ENCODE measurements around the gene FZD2. TPM values are rescaled to one million over a fixed set of nuclear protein-coding genes. Genes with fewer than 3 reads are reported as not detected.

The FZD2 gene
- total RNA-seq, 1 donor from 2014 or later, result 89.7 TPM

GRCh38 chr17:44557651-44558285 lies 484 bp downstream of the FZD2 start:
- peak overlapping the region; percentile 95 for H3K27ac Mint-ChIP-seq
- no peak for TF ChIP-seq CTCF (IDR thresholded peaks at IDR 0.05; ENCODE audit: unreplicated experiment)
- no peak for DNase-seq (ENCODE audit: low spot score, unreplicated experiment)
- no peaks in the 10 kb centered on the region for H3K27me3 Mint-ChIP-seq
- H3K36me3 Mint-ChIP-seq (ENCODE audit: insufficient read depth), result peaks cover 10% of the 10 kb centered on the region
- H3K9me3 Mint-ChIP-seq (ENCODE audit: low read depth), result no peaks in the 10 kb centered on the region
- H3K4me1 Mint-ChIP-seq (ENCODE audit: low read depth), result peaks cover 52% of the 10 kb centered on the region
- H3K4me3 Mint-ChIP-seq (ENCODE audit: low read depth), result peak overlapping the region; percentile 93

- Mint-ChIP-seq H3K36me3 (ENCODE audit: insufficient read depth) (peaks cover 10% of the 10 kb centered on the region), H3K4me1 (ENCODE audit: low read depth) (peaks cover 56% of the 10 kb centered on the region), H3K9me3 (ENCODE audit: low read depth) (no peaks in the 10 kb centered on the region), H3K27me3 (no peaks in the 10 kb centered on the region), H3K4me3 (ENCODE audit: low read depth) (peak overlapping the region; percentile 93), H3K27ac (peak overlapping the region; percentile 92)
- no peak for TF ChIP-seq CTCF (IDR thresholded peaks at IDR 0.05; ENCODE audit: unreplicated experiment)
- no peak for DNase-seq (ENCODE audit: low spot score, unreplicated experiment)
These were observed 1.0 kb downstream of the FZD2 start for GRCh38 chr17:44558334-44558709.

GRCh38 chr17:44558710-44559633 lies 1.7 kb downstream of the FZD2 start:
- no peaks in the 10 kb centered on the region for H3K27me3 Mint-ChIP-seq
- peaks cover 11% of the 10 kb centered on the region for H3K36me3 Mint-ChIP-seq (ENCODE audit: insufficient read depth)
- no peak for DNase-seq (ENCODE audit: low spot score, unreplicated experiment)
- H3K9me3 Mint-ChIP-seq (ENCODE audit: low read depth), result no peaks in the 10 kb centered on the region
- peaks cover 56% of the 10 kb centered on the region for H3K4me1 Mint-ChIP-seq (ENCODE audit: low read depth)
- peak overlapping the region; percentile 92 for H3K27ac Mint-ChIP-seq
- peak overlapping the region; percentile 93 for H3K4me3 Mint-ChIP-seq (ENCODE audit: low read depth)
- no peak for TF ChIP-seq CTCF (IDR thresholded peaks at IDR 0.05; ENCODE audit: unreplicated experiment)

- peak overlapping the region; percentile 93 for H3K4me3 Mint-ChIP-seq (ENCODE audit: low read depth)
- no peaks in the 10 kb centered on the region for H3K27me3 Mint-ChIP-seq
- H3K27ac Mint-ChIP-seq, result peak overlapping the region; percentile 93
- H3K36me3 Mint-ChIP-seq (ENCODE audit: insufficient read depth), result peaks cover 14% of the 10 kb centered on the region
- peaks cover 56% of the 10 kb centered on the region for H3K4me1 Mint-ChIP-seq (ENCODE audit: low read depth)
- no peak for TF ChIP-seq CTCF (IDR thresholded peaks at IDR 0.05; ENCODE audit: unreplicated experiment)
- DNase-seq (ENCODE audit: low spot score, unreplicated experiment), result no peak
- H3K9me3 Mint-ChIP-seq (ENCODE audit: low read depth), result no peaks in the 10 kb centered on the region
These were observed 2.6 kb downstream of the FZD2 start for GRCh38 chr17:44559634-44560554.

- TF ChIP-seq CTCF (IDR thresholded peaks at IDR 0.05; ENCODE audit: unreplicated experiment), result no peak
- peaks cover 3% of the 10 kb centered on the region for H3K9me3 Mint-ChIP-seq (ENCODE audit: low read depth)
- DNase-seq (ENCODE audit: low spot score, unreplicated experiment), result no peak
- H3K4me3 Mint-ChIP-seq (ENCODE audit: low read depth), result peak overlapping the region; percentile 93
- no peak overlapping the region for H3K27ac Mint-ChIP-seq
- H3K36me3 Mint-ChIP-seq (ENCODE audit: insufficient read depth), result peaks cover 17% of the 10 kb centered on the region
- H3K4me1 Mint-ChIP-seq (ENCODE audit: low read depth), result peaks cover 46% of the 10 kb centered on the region
- no peaks in the 10 kb centered on the region for H3K27me3 Mint-ChIP-seq
These were observed 3.9 kb downstream of the FZD2 start for GRCh38 chr17:44561237-44561623.

All from progenitor cell of endocrine pancreas (in vitro differentiated cells).